Retinal pigment epithelial cell (primary cell): Measurements from ENCODE around the gene MAP4K4.
"Not testable (repeated sequence)": the region's sequence is repeated elsewhere in the genome, so short reads cannot be mapped to it uniquely, and the experiment has no call there.

Experiments
- DNase-seq: peaks from one replicate; pipeline ENCODE4 v3.0.0-alpha.2; 2010; ENCODE audit warnings: low read depth
- H3K4me3 ChIP-seq: 2 replicates; pipeline ENCODE4 v1.5.1; 2011; ENCODE audit warnings: mild to moderate bottlenecking, low read length, control low read depth, moderate library complexity
- TF ChIP-seq, protein P1 (sequence below): conservative IDR thresholded peaks from 2 replicates; pipeline ENCODE4 v1.5.1; 2011; ENCODE audit warnings: low read depth, low read length, control low read depth, inconsistent platforms

MAP4K4 gene

DNA sequence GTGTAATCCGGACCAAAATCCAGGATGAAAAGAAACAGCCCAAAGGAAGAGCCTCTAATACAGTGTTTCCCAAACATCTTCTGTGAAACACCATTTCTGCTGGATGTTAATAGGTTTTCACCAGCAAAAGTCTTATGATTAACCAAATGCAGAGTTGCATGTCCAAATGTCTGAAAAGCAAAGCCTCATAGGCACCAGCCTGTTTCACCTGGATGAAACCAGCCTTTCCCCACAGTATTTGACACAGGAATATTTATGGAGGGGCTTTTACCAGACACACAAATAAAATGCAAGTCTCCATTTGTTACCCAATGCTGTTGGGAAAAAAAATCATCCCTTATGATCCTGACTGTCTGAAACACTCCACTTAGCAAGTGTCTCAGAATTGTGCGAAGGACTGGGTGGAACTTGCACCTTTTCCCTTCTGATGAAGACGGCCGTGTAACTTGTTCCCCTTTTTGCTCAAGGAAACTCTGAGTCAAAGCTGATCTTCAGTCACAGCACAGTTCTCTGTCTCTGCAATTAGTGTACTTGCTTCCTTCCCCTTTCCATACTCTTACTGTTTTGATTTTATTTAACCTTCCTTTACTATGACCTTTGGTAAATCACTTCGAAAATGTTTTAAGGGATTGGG is 223.9 kb downstream of the MAP4K4 start:
- no peak overlapping the region for H3K4me3 ChIP-seq
- TF ChIP-seq, protein P1, sequence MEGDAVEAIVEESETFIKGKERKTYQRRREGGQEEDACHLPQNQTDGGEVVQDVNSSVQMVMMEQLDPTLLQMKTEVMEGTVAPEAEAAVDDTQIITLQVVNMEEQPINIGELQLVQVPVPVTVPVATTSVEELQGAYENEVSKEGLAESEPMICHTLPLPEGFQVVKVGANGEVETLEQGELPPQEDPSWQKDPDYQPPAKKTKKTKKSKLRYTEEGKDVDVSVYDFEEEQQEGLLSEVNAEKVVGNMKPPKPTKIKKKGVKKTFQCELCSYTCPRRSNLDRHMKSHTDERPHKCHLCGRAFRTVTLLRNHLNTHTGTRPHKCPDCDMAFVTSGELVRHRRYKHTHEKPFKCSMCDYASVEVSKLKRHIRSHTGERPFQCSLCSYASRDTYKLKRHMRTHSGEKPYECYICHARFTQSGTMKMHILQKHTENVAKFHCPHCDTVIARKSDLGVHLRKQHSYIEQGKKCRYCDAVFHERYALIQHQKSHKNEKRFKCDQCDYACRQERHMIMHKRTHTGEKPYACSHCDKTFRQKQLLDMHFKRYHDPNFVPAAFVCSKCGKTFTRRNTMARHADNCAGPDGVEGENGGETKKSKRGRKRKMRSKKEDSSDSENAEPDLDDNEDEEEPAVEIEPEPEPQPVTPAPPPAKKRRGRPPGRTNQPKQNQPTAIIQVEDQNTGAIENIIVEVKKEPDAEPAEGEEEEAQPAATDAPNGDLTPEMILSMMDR: no peak
- no peak for DNase-seq

DNA sequence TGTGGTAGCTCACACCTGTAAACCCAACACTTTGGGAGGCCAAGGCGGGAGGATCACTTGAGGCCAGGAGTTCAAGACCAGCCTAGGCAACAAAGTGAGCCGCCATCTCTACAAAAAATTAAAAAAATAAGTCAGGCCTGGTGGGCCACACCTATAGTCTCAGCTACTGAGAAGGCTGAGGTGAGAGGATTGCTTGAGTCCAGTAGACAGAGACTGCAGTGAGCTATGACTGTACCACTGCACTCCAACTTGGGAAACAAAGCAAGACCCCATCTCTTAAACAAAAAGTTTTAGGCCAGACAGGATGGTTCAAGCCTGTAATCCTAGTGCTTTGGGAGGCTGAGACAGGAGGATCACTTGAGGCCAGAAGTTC is 224.4 kb downstream of the MAP4K4 start:
- no peak for DNase-seq
- TF ChIP-seq, protein P1: no peak
- no peak overlapping the region for H3K4me3 ChIP-seq

DNA sequence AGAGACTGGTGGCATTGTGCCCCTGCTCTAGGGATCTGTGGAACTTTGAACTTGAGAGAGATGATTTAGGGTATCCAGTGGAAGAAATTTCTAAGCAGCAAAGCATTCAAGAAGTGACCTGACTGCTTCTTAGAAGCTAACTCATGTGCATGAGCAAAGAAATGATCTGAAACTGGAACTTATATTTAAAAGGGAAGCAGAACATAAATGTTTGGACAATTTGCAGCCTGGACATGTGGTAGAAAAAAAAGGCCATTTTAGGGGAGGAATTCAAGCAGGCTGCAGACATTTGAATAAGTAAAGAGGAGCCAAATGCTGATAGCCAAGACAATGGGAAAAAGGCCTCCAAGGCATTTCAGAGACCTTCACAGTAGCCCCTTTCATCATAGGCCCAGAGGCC is 226.8 kb downstream of the MAP4K4 start:
- not testable (repeated sequence) for DNase-seq, H3K4me3 ChIP-seq

DNA sequence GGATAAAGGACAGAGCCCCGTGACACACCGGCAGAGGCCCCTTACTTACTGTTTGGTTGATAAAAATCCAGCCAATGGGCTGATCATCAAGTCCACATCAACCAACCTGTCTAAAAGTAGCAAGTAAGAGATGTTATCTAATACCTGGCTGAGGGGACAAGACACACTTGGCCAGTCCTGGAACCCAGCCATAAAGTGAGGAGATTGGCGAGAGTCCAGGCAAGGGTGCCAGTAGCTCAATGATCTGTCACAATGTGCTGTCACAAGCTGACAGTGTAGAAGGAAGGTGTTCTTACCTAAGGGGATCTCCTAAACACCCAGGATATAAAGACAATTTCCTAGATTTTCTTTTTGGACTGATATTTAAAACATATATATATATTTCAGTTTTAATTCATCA is 232.5 kb downstream of the MAP4K4 start:
- no peak overlapping the region for H3K4me3 ChIP-seq
- TF ChIP-seq, protein P1: no peak
- DNase-seq: no peak

DNA sequence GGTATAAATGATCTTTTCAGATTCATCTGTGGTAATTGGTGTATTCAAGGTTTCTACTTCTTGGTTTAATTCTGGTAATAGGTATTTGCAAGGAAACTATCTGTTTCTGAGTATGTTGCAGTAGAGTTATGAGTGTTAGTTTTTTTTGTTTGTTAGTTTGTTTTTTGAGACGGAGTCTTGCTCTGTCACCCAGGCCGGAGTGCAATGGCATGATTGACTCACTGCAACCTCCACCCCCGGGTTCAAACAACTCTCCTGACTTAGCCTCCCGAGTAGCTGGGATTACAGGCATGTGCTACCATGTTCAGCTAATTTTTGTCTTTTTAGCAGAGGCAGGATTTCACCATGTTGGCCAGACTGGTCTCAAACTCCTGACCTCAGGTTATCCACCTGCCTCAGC is 233.3 kb downstream of the MAP4K4 start:
- no peak overlapping the region for H3K4me3 ChIP-seq
- DNase-seq: no peak

DNA sequence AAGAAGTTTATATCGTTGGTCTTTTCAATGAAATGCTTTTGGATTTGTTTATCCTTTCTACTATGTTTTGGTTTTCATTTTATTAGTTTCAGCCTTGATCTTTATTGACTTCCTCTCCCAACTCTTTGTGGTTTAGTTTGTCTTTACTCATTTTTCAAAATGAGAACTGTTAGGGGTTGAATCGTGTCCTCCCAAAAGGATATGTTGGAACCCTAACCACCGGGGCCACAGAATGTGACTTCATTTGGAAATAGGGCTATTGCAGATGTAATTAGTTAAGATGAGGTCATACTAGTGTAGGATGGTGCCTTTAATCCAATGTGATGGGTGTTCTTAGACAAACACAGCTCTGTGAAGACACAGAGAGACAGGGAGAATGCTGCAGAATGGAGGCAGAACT is 233.9 kb downstream of the MAP4K4 start:
- no peak for DNase-seq
- TF ChIP-seq, protein P1: no peak
- no peak overlapping the region for H3K4me3 ChIP-seq

More for the DNA sequence above, 233.3 kb downstream of the MAP4K4 start:
- TF ChIP-seq, protein P1: no peak

DNA sequence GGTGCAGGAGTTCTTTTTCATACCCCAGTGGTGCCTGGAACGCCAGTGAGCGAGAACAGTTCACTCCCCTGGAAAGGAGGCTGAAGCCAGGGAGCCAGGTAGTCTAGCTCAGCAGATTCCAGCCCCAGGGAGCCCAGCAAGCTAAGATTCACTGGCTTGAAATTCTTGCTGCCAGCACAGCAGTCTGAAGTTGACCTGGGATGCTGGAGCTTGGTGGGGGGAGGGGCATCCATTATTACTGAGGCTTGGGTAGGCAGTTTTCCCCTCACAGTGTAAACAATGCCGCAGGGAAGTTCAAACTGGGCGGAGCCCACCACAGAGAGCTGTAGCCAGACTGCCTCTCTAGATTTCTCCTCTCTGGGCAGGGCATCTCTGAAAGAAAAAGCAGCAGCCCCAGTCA is 238.3 kb downstream of the MAP4K4 start:
- not testable (repeated sequence) for DNase-seq, H3K4me3 ChIP-seq

DNA sequence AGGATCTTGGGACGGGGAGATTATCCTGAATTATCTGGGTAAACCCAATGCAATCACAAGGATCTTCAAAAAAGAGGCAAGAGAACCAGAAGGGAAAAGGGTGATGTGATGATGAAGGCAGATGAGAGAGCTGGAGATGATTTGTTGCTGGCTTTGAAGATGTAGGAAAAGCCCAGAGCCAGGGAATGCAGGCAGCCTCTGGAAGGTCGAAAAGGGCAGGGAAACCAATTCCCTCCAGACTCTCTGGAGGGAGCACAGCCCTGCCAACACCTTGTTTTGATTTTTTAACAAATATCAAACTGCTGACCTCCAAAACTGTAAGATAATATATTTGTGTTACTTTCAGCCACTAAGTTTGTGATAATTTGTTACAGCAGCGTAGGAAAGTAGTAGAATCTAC is 245.3 kb downstream of the MAP4K4 start:
- TF ChIP-seq, protein P1: no peak
- no peak overlapping the region for H3K4me3 ChIP-seq
- no peak for DNase-seq
